Measurements from ENCODE around the gene SCFD2. TPM values are rescaled to one million over a fixed set of nuclear protein-coding genes. Genes with fewer than 3 reads are reported as not detected.

The SCFD2 gene
- total RNA-seq, 1 experiment from 2014 or later, result 12.4 TPM

DNA sequence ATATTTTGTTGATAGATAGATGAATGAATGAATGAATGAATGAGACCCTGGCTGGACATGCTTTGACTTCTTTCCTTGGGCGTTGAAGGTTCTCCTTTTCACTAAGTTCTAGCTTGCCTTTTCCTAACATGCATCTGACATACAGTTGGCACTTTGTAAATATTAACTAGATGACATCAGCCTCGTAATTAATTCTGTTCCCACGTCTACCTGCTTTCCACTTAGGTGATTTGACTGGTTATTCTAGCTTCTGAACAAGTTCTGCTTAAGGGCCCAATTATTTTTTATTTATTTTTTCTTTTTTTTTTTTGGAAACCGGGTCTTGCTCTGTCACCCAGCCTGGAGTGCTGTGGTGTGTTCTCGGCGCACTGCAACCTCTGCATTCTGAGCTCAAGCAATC is 517.6 kb downstream of the SCFD2 start:
- no peak overlapping the region for H3K27ac Mint-ChIP-seq
- no peaks in the 10 kb centered on the region for H3K9me3 Mint-ChIP-seq
- no peak for DNase-seq (ENCODE audit: low spot score)
- ChIA-PET POLR2A (no interaction called here), CTCF (interaction anchor here (0.9 to 1.2 kb wide), 3 partner anchors 13 to 63 kb away, joined by 3 to 4 read pairs (median 4); no protein-coding TSS in a partner anchor)
- ATAC-seq, result no peak
- H3K36me3 Mint-ChIP-seq, result no peaks in the 10 kb centered on the region
- peaks cover 9% of the 10 kb centered on the region for H3K27me3 Mint-ChIP-seq (ENCODE audit: low read depth)
- H3K4me3 Mint-ChIP-seq, result no peak overlapping the region
- TF ChIP-seq GTF2I (CRISPR knock-in tag; conservative IDR thresholded peaks at IDR 0.05) (no peak), FOXK1 (CRISPR knock-in tag; IDR thresholded peaks at IDR 0.05) (no peak), CDX4 (CRISPR knock-in tag; IDR thresholded peaks at IDR 0.05; ENCODE audit: borderline replicate concordance) (no peak), GABPB1 (CRISPR knock-in tag; IDR thresholded peaks at IDR 0.05) (no peak), SOX15 (CRISPR knock-in tag; IDR thresholded peaks at IDR 0.05) (no peak), NR2C2 (CRISPR knock-in tag; IDR thresholded peaks at IDR 0.05) (no peak), ZBTB21 (CRISPR knock-in tag; IDR thresholded peaks at IDR 0.05; ENCODE audit: borderline replicate concordance) (no peak), ZNF512 (CRISPR knock-in tag; IDR thresholded peaks at IDR 0.05; ENCODE audit: borderline replicate concordance) (no peak), AR (CRISPR knock-in tag; IDR thresholded peaks at IDR 0.05) (no peak), ZNF423 (CRISPR knock-in tag; IDR thresholded peaks at IDR 0.05) (no peak), RELA (CRISPR knock-in tag; IDR thresholded peaks at IDR 0.05; ENCODE audit: borderline replicate concordance) (no peak), ATF2 (CRISPR knock-in tag; IDR thresholded peaks at IDR 0.05; ENCODE audit: borderline replicate concordance, low read depth) (no peak), ZBTB43 (CRISPR knock-in tag; IDR thresholded peaks at IDR 0.05) (no peak), AFF4 (CRISPR knock-in tag; IDR thresholded peaks at IDR 0.05; ENCODE audit: borderline replicate concordance) (no peak)
- peaks cover 32% of the 10 kb centered on the region for H3K4me1 Mint-ChIP-seq

Data from WTC11 (cell line).